Islet precursor cell (in vitro differentiated cells): ENCODE measurements around the gene TMEM14A.
A peak's percentile ranks its signal among the peaks of the same experiment; 100 is the strongest.
"Not testable (repeated sequence)": the region's sequence is repeated elsewhere in the genome, so short reads cannot be mapped to it uniquely, and the experiment has no call there.

Experiments
- DNase-seq: peaks from one replicate; pipeline ENCODE4 v3.0.0-alpha.2; 2018

Gene TMEM14A

GRCh38 chr6:52661551-52661950 lies 9.4 kb upstream of the TMEM14A start:
- no peak for DNase-seq

GRCh38 chr6:52662031-52662430 lies 8.9 kb upstream of the TMEM14A start:
- no peak for DNase-seq

GRCh38 chr6:52663120-52663935 lies 7.6 kb upstream of the TMEM14A start:
- no peak for DNase-seq

- DNase-seq = no peak
These were observed 7.1 kb upstream of the TMEM14A start for GRCh38 chr6:52663936-52664185.

GRCh38 chr6:52664186-52664990 lies 6.5 kb upstream of the TMEM14A start:
- DNase-seq = peak; percentile 98

GRCh38 chr6:52664991-52665686 lies 5.8 kb upstream of the TMEM14A start:
- no peak for DNase-seq

- DNase-seq = no peak
These were observed 4.8 kb upstream of the TMEM14A start for GRCh38 chr6:52666071-52666470.

- DNase-seq = no peak
These were observed 4.4 kb upstream of the TMEM14A start for GRCh38 chr6:52666523-52666922.

GRCh38 chr6:52667572-52667971 lies 3.3 kb upstream of the TMEM14A start:
- no peak for DNase-seq

- no peak for DNase-seq
These were observed 763 bp downstream of the TMEM14A start for GRCh38 chr6:52671676-52672075.

GRCh38 chr6:52672412-52673025 lies 1.6 kb downstream of the TMEM14A start:
- DNase-seq = no peak

- no peak for DNase-seq
These were observed 3.8 kb downstream of the TMEM14A start for GRCh38 chr6:52674666-52675065.

- no peak for DNase-seq
These were observed 4.5 kb downstream of the TMEM14A start for GRCh38 chr6:52675372-52675771.

- not testable (repeated sequence) for DNase-seq
These were observed 5.7 kb downstream of the TMEM14A start for GRCh38 chr6:52676631-52677030.

GRCh38 chr6:52681416-52681815 lies 10.5 kb downstream of the TMEM14A start:
- no peak for DNase-seq

- no peak for DNase-seq
These were observed 16.2 kb downstream of the TMEM14A start for GRCh38 chr6:52686878-52687699.

GRCh38 chr6:52689857-52690256 lies 18.9 kb downstream of the TMEM14A start:
- no peak for DNase-seq

GRCh38 chr6:52691718-52692117 lies 20.8 kb downstream of the TMEM14A start:
- no peak for DNase-seq

- no peak for DNase-seq
These were observed 22.9 kb downstream of the TMEM14A start for GRCh38 chr6:52693773-52694172.

- DNase-seq = no peak
These were observed 23.5 kb downstream of the TMEM14A start for GRCh38 chr6:52694404-52694803.

- DNase-seq = no peak
These were observed 25.5 kb downstream of the TMEM14A start for GRCh38 chr6:52696418-52696817.

GRCh38 chr6:52697903-52698302 lies 27.0 kb downstream of the TMEM14A start:
- no peak for DNase-seq

GRCh38 chr6:52704060-52704459 lies 33.1 kb downstream of the TMEM14A start:
- DNase-seq = no peak
